Mesenteric fat pad (tissue), 1 donor: Measurements from ENCODE around the gene DPY19L2. TPM values are rescaled to one million over a fixed set of nuclear protein-coding genes. Genes with fewer than 3 reads are reported as not detected.
"Not testable (repeated sequence)": the region's sequence is repeated elsewhere in the genome, so short reads cannot be mapped to it uniquely, and the experiment has no call there.

Experiments used
- DNase-seq: peaks from one replicate; pipeline ENCODE4 v3.0.0-alpha.2; 2020; ENCODE audit warnings: low spot score
- long read RNA-seq: library from polyadenylated mRNA; unstranded; transcript quantifications from one replicate; pipeline ENCODE4 v2.0.0, GENCODE V29; 2020
- total RNA-seq: library from RNA; stranded (reverse); fragmentation: NEBNext Ultra II Directional; extraction: Animal tissue kit (Norgen Biotek cat#: 25700); gene quantifications from one replicate; pipeline ENCODE4 v1.2.1, GENCODE V29; 2021
- donor health status: DM: yes; HTN: yes; CAD: no.

Gene DPY19L2
- total RNA-seq, result 6.2 TPM
- long read RNA-seq, partial matches to known transcripts, result 0 of 3 reads
- long read RNA-seq, other reads (novel, unspliced or antisense), result 3 of 3 reads

GRCh38 chr12:63668028-63668799, at the start of gene DPY19L2:
DPY19L2 (minus strand) TSS chr12:63668493; CDS start chr12:63668393, 100 bp downstream.
- DNase-seq, result peak; percentile 88

GRCh38 chr12:63716891-63717290, 48.6 kb upstream of the DPY19L2 start:
- not testable (repeated sequence) for DNase-seq

GRCh38 chr12:63715107-63715625, 46.9 kb upstream of the DPY19L2 start:
- not testable (repeated sequence) for DNase-seq

- not testable (repeated sequence) for DNase-seq
These were observed 46.1 kb upstream of the DPY19L2 start for GRCh38 chr12:63714409-63714808.

- DNase-seq, result not testable (repeated sequence)
These were observed 45.4 kb upstream of the DPY19L2 start for GRCh38 chr12:63713681-63714075.

GRCh38 chr12:63712979-63713680, 44.8 kb upstream of the DPY19L2 start:
- DNase-seq, result not testable (repeated sequence)

GRCh38 chr12:63712376-63712974, 44.2 kb upstream of the DPY19L2 start:
- DNase-seq, result not testable (repeated sequence)

GRCh38 chr12:63711339-63711738, 43.0 kb upstream of the DPY19L2 start:
- DNase-seq, result not testable (repeated sequence)

- DNase-seq, result no peak
These were observed 38.0 kb upstream of the DPY19L2 start for GRCh38 chr12:63706336-63706735.

GRCh38 chr12:63699678-63700382, 31.5 kb upstream of the DPY19L2 start:
- not testable (repeated sequence) for DNase-seq

- not testable (repeated sequence) for DNase-seq
These were observed 30.7 kb upstream of the DPY19L2 start for GRCh38 chr12:63699011-63699410.

GRCh38 chr12:63690837-63691236, 22.5 kb upstream of the DPY19L2 start:
- DNase-seq, result not testable (repeated sequence)

- not testable (repeated sequence) for DNase-seq
These were observed 20.8 kb upstream of the DPY19L2 start for GRCh38 chr12:63689141-63689540.

GRCh38 chr12:63686623-63687022, 18.3 kb upstream of the DPY19L2 start:
- DNase-seq, result not testable (repeated sequence)

- not testable (repeated sequence) for DNase-seq
These were observed 17.5 kb upstream of the DPY19L2 start for GRCh38 chr12:63685789-63686188.

- not testable (repeated sequence) for DNase-seq
These were observed 14.3 kb upstream of the DPY19L2 start for GRCh38 chr12:63682617-63683016.

GRCh38 chr12:63680758-63681157, 12.5 kb upstream of the DPY19L2 start:
- DNase-seq, result not testable (repeated sequence)

GRCh38 chr12:63672550-63672949, 4.3 kb upstream of the DPY19L2 start:
- DNase-seq, result not testable (repeated sequence)

- DNase-seq, result not testable (repeated sequence)
These were observed 1.6 kb upstream of the DPY19L2 start for GRCh38 chr12:63669936-63670335.

GRCh38 chr12:63669427-63669826, 1.1 kb upstream of the DPY19L2 start:
- not testable (repeated sequence) for DNase-seq
